Endothelial cell of umbilical vein (primary cell): Measurements from ENCODE around the gene ACTR2.

Source experiments
- CTCF ChIP-seq, 2 donors: IDR thresholded peaks; 1 replicate in 1 of 2; 2 replicates in 1 of 2; pipeline ENCODE4 v1.5.1; 2011; ENCODE audit warnings: low read length in 2 of 2, mild to moderate bottlenecking in 2 of 2, moderate library complexity in 2 of 2, control low read depth in 1 of 2, inconsistent platforms in 1 of 2, low read depth in 1 of 2; ENCODE audit not compliant: insufficient read depth in 1 of 2; ENCODE audit errors: extremely low read depth in 1 of 2
- EZH2 ChIP-seq: IDR thresholded peaks from 2 replicates; pipeline ENCODE4 v1.6.1; 2012; ENCODE audit warnings: borderline replicate concordance, low read depth, mild to moderate bottlenecking, moderate library complexity, low read length, inconsistent platforms; ENCODE audit not compliant: severe bottlenecking
- FOS ChIP-seq: IDR thresholded peaks from 2 replicates; pipeline ENCODE4 v1.6.1; 2011; ENCODE audit warnings: mild to moderate bottlenecking, low read length, moderate library complexity, borderline replicate concordance; ENCODE audit not compliant: insufficient read depth
- JUN ChIP-seq: IDR thresholded peaks from 2 replicates; pipeline ENCODE4 v1.6.1; 2011; ENCODE audit warnings: borderline replicate concordance, low read depth; ENCODE audit not compliant: insufficient read length, insufficient read depth
- MYC ChIP-seq: IDR thresholded peaks from one replicate; pipeline ENCODE4 v1.6.1; 2011; ENCODE audit warnings: mild to moderate bottlenecking, low read depth, low read length

GRCh38 chr2:65240657-65241056 is 13.0 kb downstream of the ACTR2 start:
- TF ChIP-seq CTCF (IDR thresholded peaks at IDR 0.05; ENCODE audit: extremely low read depth in 1 of 2, insufficient read depth in 1 of 2, low read depth in 1 of 2, low read length in 2 of 2): no peak
- TF ChIP-seq FOS: no peak
- no peak for TF ChIP-seq EZH2
- TF ChIP-seq MYC: no peak
- no peak for TF ChIP-seq JUN
